Stimulated activated CD4-positive, alpha-beta T cell treated with anti-CD3 and anti-CD28 coated beads, Interleukin-4, amount 100 ng/mL, for 4 hours (primary cell): ENCODE measurements around the gene GGTLC2.
"Not testable (repeated sequence)": the region's sequence is repeated elsewhere in the genome, so short reads cannot be mapped to it uniquely, and the experiment has no call there.

Experiments used
- DNase-seq, 2 experiments: peaks; one replicate each; pipeline ENCODE4 v3.0.0-alpha.2; 2020

The GGTLC2 gene

GRCh38 chr22:22670076-22670795 lies 25.8 kb downstream of the GGTLC2 start:
- no peak for DNase-seq

- DNase-seq: no peak
Observed at GRCh38 chr22:22671506-22671905, 27.1 kb downstream of the GGTLC2 start.

- no peak for DNase-seq
Observed at GRCh38 chr22:22673099-22673498, 28.7 kb downstream of the GGTLC2 start.

- no peak for DNase-seq
Observed at GRCh38 chr22:22673628-22674027, 29.2 kb downstream of the GGTLC2 start.

- no peak for DNase-seq
Observed at GRCh38 chr22:22674467-22674866, 30.1 kb downstream of the GGTLC2 start.

DNA sequence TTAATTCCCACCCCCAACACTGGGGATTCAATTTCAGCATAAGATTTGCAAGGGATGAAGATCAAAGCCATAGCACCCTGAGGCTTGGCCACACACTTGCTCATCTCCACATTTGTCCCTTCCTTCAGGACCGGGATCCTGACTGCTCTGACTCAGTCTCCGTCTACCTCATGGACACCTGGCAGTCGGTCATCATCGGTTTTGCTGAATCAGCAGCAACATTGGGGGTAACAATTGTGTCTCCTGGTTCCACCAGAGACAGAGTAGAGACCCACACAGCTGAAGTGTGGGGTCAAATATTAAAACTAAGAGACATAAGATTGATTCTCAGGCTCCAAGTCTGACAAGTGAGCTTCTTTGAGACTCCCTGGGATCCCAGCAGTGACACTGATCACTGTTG lies 34.6 kb downstream of the GGTLC2 start:
- DNase-seq: no peak

DNA sequence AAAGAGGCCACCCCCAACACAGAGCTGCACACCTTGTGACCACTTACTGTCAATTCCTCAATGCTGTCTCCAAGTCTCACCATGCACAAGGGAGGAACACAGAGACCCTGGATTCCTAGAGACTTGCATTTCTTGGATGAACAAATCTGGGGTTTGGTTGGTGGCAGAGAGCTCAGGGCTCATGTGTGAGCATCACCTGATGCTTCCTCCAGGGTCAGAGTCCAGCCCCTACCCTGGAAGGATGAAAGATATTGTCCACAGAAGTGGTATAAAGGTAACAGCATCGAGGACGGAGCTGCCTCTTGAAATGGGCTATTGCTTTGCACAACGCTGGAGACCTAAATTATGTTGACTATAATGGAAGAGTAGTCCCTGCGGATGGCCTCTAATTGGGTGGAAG lies 36.0 kb downstream of the GGTLC2 start:
- no peak for DNase-seq

- no peak for DNase-seq
Observed at GRCh38 chr22:22681221-22681739, 36.9 kb downstream of the GGTLC2 start.

- no peak for DNase-seq
Observed at GRCh38 chr22:22682196-22682595, 37.8 kb downstream of the GGTLC2 start.

- no peak for DNase-seq
Observed at GRCh38 chr22:22682807-22683667, 38.6 kb downstream of the GGTLC2 start.

DNA sequence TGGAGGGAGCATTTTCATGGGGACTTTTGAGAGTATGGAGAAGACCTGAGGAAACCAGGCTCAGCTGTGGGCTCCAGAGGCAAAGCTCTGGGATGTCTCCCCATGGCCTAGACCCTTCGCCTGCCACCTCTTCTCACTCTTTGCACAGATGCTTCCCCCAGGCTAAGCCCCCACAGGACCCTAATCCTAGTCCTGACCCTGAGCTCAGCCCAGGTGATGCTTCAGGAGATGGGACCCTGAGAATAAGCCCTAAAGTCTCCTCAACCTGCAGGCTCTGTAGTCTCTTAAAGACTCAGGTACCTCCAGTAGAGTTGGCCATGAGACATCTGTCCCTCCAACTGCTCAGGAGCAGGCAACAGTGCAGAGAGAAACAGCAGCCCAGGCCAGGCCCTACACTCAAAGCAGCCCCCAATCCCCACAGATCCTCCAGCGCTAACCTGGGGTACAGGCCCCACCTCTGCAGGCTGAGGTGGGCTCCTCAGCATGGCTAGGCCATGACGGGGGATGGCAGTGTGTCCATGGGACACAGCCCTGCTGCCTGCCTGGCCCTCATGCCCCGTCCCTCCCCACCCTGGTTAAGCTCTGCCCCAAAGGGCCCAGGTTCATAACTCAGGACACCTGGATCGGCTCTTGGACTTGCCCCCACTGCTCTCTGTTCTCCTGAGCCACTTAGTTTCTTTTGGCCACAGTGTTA lies 39.4 kb downstream of the GGTLC2 start:
- DNase-seq: no peak

- DNase-seq: no peak
Observed at GRCh38 chr22:22684580-22685561, 40.5 kb downstream of the GGTLC2 start.

DNA sequence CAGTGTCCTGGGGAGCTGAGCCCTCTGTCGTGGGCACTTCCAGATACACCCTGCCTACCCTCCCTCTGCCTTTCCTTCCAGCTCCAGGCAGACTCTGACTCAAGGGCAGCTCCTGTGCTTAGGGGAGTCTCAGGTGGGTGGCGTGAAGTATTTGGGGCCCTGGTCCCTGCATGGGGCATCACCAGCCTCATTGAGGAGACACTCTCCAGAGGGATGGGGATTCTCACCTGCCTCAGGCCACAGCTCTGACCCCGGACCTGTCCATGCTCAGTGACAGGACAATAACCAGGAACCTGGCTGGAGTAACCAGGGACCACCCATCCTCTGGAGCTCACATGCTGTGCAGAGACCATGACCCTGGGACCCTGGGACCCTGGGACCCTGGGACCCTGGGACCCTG lies 41.2 kb downstream of the GGTLC2 start:
- DNase-seq: no peak

DNA sequence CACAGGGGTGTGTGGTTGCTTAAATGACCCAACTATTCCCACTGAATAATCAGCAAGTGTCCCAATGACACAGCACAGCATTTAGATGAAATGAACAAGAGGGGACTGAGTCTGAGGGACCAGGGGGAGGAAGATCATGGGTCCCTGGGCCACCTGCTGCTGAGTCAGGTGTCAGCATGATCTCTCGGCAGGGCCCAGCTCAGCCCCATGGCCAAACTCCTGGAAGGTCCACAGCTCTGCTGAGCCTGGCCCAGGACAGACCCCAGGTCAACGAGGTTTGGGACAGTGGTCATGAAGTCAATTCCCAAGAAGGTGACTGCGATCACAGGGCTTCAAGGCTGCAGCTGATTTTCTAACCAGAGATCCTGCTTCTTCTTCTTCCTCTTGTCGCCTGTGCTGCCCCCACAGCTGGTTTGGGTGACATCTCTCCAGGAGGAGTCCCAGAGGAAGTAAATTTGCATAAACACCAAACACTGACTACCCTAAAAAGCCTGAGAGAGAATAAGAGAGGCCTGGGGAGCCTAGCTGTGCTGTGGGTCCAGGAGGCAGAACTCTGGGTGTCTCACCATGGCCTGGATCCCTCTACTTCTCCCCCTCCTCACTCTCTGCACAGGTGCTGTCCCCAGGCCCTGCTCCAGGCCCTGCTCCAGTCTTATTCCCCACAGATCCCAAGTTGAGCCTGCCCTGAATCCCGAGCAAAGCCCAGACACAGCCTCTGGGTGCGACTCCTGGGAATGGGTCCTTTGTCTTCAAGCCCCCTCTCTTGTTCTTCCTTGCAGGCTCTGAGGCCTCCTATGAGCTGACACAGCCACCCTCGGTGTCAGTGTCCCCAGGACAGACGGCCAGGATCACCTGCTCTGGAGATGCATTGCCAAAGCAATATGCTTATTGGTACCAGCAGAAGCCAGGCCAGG lies 42.0 kb downstream of the GGTLC2 start:
- not testable (repeated sequence) for DNase-seq

DNA sequence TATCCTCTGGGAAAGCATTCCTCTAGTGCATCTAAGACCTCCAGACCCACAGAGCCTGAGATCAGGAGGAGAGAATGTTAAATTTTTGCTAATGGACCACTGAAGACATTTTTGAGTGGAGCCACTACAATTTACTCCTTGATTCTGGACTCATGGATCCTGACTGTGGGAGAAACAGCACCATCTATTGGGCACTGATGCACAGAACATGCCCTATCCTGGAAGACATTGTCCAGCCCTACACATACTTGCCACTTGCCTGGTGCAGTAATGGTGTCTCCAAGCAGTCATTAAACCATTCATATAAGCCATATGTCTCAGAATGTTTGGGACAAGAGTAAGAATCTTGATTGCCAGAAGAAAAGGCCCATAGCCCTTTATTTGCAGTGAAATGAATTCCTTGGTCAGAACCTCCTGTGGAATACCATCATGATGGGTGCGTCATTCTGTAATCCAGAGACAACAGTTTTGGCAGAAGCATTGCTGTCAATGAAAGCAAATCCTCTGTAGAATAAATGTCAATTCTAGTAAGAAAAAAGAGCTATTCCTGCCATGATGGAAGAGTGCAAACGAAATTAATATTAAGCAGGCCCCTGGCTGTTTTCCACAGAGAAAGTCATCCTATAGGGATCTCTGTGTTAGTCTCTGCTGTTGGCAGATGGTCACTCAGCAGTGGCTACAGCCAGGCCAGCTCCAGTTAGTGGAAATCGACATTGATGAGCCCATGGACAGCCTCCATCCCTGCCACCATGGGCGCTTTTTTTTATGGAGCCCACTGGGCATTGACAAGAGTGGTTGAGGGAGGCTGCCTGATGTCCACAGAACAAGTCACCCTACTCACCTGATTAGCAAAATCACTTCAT lies 43.5 kb downstream of the GGTLC2 start:
- no peak for DNase-seq

- no peak for DNase-seq
Observed at GRCh38 chr22:22689621-22690345, 45.4 kb downstream of the GGTLC2 start.

GRCh38 chr22:22691055-22691454 lies 46.6 kb downstream of the GGTLC2 start:
- no peak for DNase-seq

DNA sequence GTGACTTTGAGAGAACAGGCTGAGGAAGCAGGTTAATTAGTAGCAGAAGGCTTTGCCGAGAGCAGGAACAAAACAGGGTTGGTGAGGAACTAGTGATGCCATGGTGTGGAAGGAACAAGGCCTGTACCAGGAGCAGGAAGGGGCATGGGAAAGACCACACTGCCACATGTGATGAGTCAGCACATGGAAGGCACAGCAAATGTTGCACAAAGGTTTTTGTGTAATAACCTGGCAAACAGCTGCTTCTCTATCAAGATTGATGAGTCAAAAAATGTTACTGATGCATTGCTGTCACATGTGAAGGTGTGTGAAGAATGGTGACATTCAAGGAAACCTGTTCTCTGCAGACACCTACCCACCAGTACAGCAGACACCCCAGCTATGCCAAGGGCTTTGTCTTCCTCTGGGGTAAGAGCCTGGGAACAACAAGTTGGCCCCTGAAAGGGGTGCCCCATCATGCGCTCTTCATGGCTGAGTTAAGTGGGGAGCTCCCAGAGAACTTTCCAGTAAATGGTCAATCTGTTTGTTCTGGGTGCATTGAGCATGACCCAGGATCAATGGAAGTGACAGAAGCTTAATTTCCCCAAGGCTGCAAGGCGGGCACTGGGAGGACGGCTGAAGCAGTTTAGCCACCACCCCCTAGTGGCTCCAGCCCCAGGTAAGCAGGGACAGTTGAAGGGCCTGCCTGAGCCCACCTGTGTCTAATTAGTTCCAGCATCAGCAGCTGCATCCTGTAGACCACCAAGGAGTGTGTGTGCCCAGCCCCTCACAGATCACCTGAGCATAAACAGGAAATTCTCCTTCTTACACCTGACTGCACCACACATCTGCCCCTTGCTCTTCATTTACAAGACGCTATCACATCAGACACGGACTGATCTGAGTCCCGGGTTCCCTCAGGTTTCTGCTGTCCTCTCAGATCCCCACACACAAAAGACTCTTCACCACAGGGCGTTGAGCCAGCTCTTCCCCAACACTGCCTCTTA lies 47.6 kb downstream of the GGTLC2 start:
- DNase-seq: no peak
